Liver (tissue), 9 donors: ENCODE measurements around the gene ANKS1A. TPM values are rescaled to one million over a fixed set of nuclear protein-coding genes. Genes with fewer than 3 reads are reported as not detected.
A peak's percentile ranks its signal among the peaks of the same experiment; 100 is the strongest.

Experiments
- DNase-seq: peaks from one replicate; pipeline ENCODE4 v3.0.0-alpha.2; 2017; ENCODE audit warnings: low spot score
- H3K27ac ChIP-seq, 2 donors: one replicate each; pipeline ENCODE4 v1.7.0; 2013; ENCODE audit warnings: inconsistent platforms in 2 of 2, low read length in 2 of 2, control low read depth in 1 of 2, low read depth in 1 of 2, mild to moderate bottlenecking in 1 of 2
- H3K27me3 ChIP-seq, 4 donors: one replicate each; pipeline versions ENCODE4 v1.6.1 to v1.7.0; 2013; ENCODE audit warnings: low read length in 3 of 4, inconsistent platforms in 1 of 4, mild to moderate bottlenecking in 1 of 4, moderate library complexity in 1 of 4; ENCODE audit not compliant: control insufficient read depth in 4 of 4, insufficient read depth in 4 of 4
- H3K36me3 ChIP-seq, 4 donors: one replicate each; pipeline versions ENCODE4 v1.6.1 to v1.7.0; 2013; ENCODE audit warnings: low read length in 3 of 4, mild to moderate bottlenecking in 3 of 4, low read depth in 1 of 4, moderate library complexity in 1 of 4; ENCODE audit not compliant: control insufficient read depth in 4 of 4, insufficient read depth in 3 of 4
- H3K4me1 ChIP-seq, 4 donors: one replicate each; pipeline versions ENCODE4 v1.6.1 to v1.7.0; 2013; ENCODE audit warnings: low read length in 3 of 4, mild to moderate bottlenecking in 3 of 4, moderate library complexity in 1 of 4; ENCODE audit not compliant: control insufficient read depth in 4 of 4, insufficient read depth in 4 of 4
- H3K4me3 ChIP-seq, 3 donors: one replicate each; pipeline versions ENCODE4 v1.6.1 to v1.7.0; 2013; ENCODE audit warnings: low read length in 3 of 3, control low read depth in 1 of 3, low read depth in 1 of 3, mild to moderate bottlenecking in 1 of 3
- H3K9ac ChIP-seq, 2 donors: one replicate each; pipeline ENCODE4 v1.7.0; 2013; ENCODE audit warnings: low read length in 2 of 2, mild to moderate bottlenecking in 2 of 2, moderate library complexity in 2 of 2, control low read depth in 1 of 2, low read depth in 1 of 2
- H3K9me3 ChIP-seq, 4 donors: one replicate each; pipeline versions ENCODE4 v1.6.1 to v1.7.0; 2013; ENCODE audit warnings: low read length in 3 of 4; ENCODE audit not compliant: control insufficient read depth in 4 of 4
- ATF3 ChIP-seq: IDR thresholded peaks from 2 replicates; pipeline ENCODE4 v1.6.1; 2016; ENCODE audit warnings: antibody characterized with exemption
- EGR1 ChIP-seq, 2 donors: IDR thresholded peaks; 2 replicates each; pipeline ENCODE4 v1.6.1; 2016 to 2018; ENCODE audit warnings: antibody characterized with exemption in 2 of 2, low read depth in 2 of 2
- FOXA2 ChIP-seq: IDR thresholded peaks from 2 replicates; pipeline ENCODE4 v1.6.1; 2016; ENCODE audit warnings: antibody characterized with exemption
- GABPA ChIP-seq, 2 donors: IDR thresholded peaks in 1 of 2; conservative IDR thresholded peaks in 1 of 2; 2 replicates each; pipeline ENCODE4 v1.6.1; 2016; ENCODE audit warnings: antibody characterized with exemption in 2 of 2, mild to moderate bottlenecking in 1 of 2, moderate library complexity in 1 of 2
- JUND ChIP-seq, 2 donors: IDR thresholded peaks; 2 replicates each; pipeline ENCODE4 v1.6.1; 2016; ENCODE audit warnings: antibody characterized with exemption in 2 of 2
- NR2F2 ChIP-seq: IDR thresholded peaks from 2 replicates; pipeline ENCODE4 v1.6.1; 2016; ENCODE audit warnings: antibody characterized with exemption
- REST ChIP-seq: IDR thresholded peaks from 2 replicates; pipeline ENCODE4 v1.6.1; 2016; ENCODE audit warnings: antibody characterized with exemption, mild to moderate bottlenecking
- RXRA ChIP-seq, 2 donors: IDR thresholded peaks; 2 replicates each; pipeline ENCODE4 v1.6.1; 2017 to 2018; ENCODE audit warnings: antibody characterized with exemption in 2 of 2, mild to moderate bottlenecking in 1 of 2
- SP1 ChIP-seq: IDR thresholded peaks from 2 replicates; pipeline ENCODE4 v1.6.1; 2018; ENCODE audit warnings: antibody characterized with exemption, mild to moderate bottlenecking
- TAF1 ChIP-seq: conservative IDR thresholded peaks from 2 replicates; pipeline ENCODE4 v1.6.1; 2016; ENCODE audit warnings: antibody characterized with exemption, mild to moderate bottlenecking
- WGBS: extraction: QIAGEN DNeasy Blood & Tissue Kit; methylation state at CpG from one replicate; pipeline ENCODE4 v1.1.7; 2013; 5-methylcytosine and 5-hydroxymethylcytosine counted together
- polyA plus RNA-seq, 2 donors: library from polyadenylated mRNA; stranded (reverse) in 1 of 2; unstranded in 1 of 2; fragments of 200-250 nt in 1 of 2; fragments of >200 nt in 1 of 2; fragmentation: Nextera tagmentation in 1 of 2; extraction: Ambion mirVana in 1 of 2; gene quantifications; one replicate each; pipeline versions ENCODE4 v1.2.1 to v1.2.3, GENCODE V29; 2013 to 2015
- total RNA-seq, 2 donors: library from RNA; depleted of rRNA; stranded (reverse); fragments of >200 nt; gene quantifications; one replicate each; pipeline ENCODE4 v1.2.3, GENCODE V29; 2014
- TF ChIP-seq, protein P1 (sequence below): IDR thresholded peaks from 2 replicates; pipeline ENCODE4 v1.6.1; 2016; ENCODE audit warnings: antibody characterized with exemption
- TF ChIP-seq, protein P2 (sequence below): IDR thresholded peaks from 2 replicates; pipeline ENCODE4 v1.6.1; 2016; ENCODE audit warnings: antibody characterized with exemption
- donor health status: healthy.
- donor health status: healthy.
- donor health status: healthy.
- donor health status: healthy.
- donor health status: healthy.

The ANKS1A gene
- total and polyA plus RNA-seq, 4 donors, result 4.3 to 18.7 (median 6.7) TPM

DNA sequence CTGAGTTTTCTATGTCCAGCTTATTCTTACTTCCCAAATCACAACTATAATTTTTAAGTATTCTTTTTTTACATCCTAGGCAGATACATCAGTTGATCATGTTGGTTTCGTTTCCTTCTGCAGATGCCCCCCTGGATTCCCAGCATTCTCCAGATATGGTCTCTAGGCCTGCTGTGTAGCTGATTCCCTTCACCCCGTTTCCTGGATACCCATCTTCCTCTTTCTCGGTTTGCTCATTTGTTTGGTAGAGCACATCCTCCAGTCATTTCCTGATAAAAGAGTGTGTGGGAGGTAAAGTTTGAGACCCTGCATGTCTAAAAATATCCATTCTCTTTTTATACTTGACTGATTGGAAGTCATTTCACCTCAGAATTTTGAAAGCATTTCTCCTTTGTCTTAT, 66.4 kb downstream of the ANKS1A start:
- Histone ChIP-seq H3K4me1 (peaks cover 3 to 8% (median 6%) of the 10 kb centered on the region in 4 donors), H3K9ac (no peak overlapping the region), H3K4me3 (no peak overlapping the region), H3K9me3 (no peaks in the 10 kb centered on the region), H3K36me3 (no peaks in the 10 kb centered on the region), H3K27me3 (no peaks in the 10 kb centered on the region), H3K27ac (no peak overlapping the region)
- TF ChIP-seq, protein P1, sequence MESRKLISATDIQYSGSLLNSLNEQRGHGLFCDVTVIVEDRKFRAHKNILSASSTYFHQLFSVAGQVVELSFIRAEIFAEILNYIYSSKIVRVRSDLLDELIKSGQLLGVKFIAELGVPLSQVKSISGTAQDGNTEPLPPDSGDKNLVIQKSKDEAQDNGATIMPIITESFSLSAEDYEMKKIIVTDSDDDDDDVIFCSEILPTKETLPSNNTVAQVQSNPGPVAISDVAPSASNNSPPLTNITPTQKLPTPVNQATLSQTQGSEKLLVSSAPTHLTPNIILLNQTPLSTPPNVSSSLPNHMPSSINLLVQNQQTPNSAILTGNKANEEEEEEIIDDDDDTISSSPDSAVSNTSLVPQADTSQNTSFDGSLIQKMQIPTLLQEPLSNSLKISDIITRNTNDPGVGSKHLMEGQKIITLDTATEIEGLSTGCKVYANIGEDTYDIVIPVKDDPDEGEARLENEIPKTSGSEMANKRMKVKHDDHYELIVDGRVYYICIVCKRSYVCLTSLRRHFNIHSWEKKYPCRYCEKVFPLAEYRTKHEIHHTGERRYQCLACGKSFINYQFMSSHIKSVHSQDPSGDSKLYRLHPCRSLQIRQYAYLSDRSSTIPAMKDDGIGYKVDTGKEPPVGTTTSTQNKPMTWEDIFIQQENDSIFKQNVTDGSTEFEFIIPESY, result no peak
- TF ChIP-seq, protein P2, sequence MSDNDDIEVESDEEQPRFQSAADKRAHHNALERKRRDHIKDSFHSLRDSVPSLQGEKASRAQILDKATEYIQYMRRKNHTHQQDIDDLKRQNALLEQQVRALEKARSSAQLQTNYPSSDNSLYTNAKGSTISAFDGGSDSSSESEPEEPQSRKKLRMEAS, result peak; percentile 15
- 71% methylated on average over 3 of the region's 3 CpGs for WGBS
- no peak for DNase-seq

- Histone ChIP-seq H3K27me3 (no peaks in the 10 kb centered on the region), H3K4me1 (peaks cover 3 to 8% (median 5%) of the 10 kb centered on the region in 4 donors), H3K9me3 (no peaks in the 10 kb centered on the region), H3K9ac (no peak overlapping the region), H3K36me3 (no peaks in the 10 kb centered on the region), H3K4me3 (no peak overlapping the region), H3K27ac (peak overlapping the region in 1 of 2 donors; percentile 27)
- DNase-seq, result no peak
- 69% methylated on average over 2 of the region's 2 CpGs for WGBS
- no peak for TF ChIP-seq ATF3
- TF ChIP-seq JUND (IDR thresholded peaks at IDR 0.05), result no peak
- peak; percentile 83 to 88 for TF ChIP-seq RXRA (IDR thresholded peaks at IDR 0.05)
- TF ChIP-seq NR2F2, result peak; percentile 94
- peak; percentile 41 for TF ChIP-seq SP1
- TF ChIP-seq EGR1 (IDR thresholded peaks at IDR 0.05; ENCODE audit: low read depth in 2 of 2), result no peak
Observed at GRCh38 chr6:34957231-34957783, 68.3 kb downstream of the ANKS1A start.

DNA sequence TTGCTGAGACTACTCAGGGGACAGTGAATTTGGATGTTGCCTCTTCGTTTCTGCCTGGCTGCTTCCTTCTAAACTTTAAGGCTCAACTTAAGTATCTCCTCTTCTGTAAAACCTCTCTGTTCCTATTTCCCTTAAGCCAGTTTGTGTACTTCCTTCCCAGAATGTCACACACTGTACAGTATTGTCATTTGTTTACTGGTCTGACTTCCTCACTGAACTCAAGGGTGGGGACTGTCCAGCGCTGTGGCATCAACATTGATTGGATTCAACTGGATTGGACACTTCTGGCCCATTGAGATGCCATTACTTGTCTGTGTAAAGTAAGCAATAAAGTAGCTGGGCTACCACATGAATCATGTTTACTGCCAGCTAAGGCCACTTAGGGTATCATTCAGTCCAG, 69.7 kb downstream of the ANKS1A start:
- peaks cover 0 to 4% (median 2%) of the 10 kb centered on the region in 4 donors for H3K4me1 ChIP-seq

GRCh38 chr6:34959224-34959623, 70.2 kb downstream of the ANKS1A start:
- Histone ChIP-seq H3K9ac (no peak overlapping the region), H3K27ac (peak overlapping the region; percentile 22 to 30), H3K27me3 (no peaks in the 10 kb centered on the region), H3K4me3 (no peak overlapping the region), H3K36me3 (no peaks in the 10 kb centered on the region), H3K4me1 (peaks cover 0 to 4% (median 0%) of the 10 kb centered on the region in 4 donors), H3K9me3 (no peaks in the 10 kb centered on the region)
- DNase-seq, result no peak
- TF ChIP-seq GABPA (IDR thresholded peaks at IDR 0.05 in 1 of 2, conservative IDR thresholded peaks at IDR 0.05 in 1 of 2) (no peak), RXRA (IDR thresholded peaks at IDR 0.05) (no peak), NR2F2 (no peak), TAF1 (no peak), REST (no peak), ATF3 (no peak)
- TF ChIP-seq, protein P1, result no peak
- TF ChIP-seq, protein P2, result no peak

More for the DNA sequence above, 69.7 kb downstream of the ANKS1A start:
- Histone ChIP-seq H3K36me3 (no peaks in the 10 kb centered on the region), H3K9me3 (no peaks in the 10 kb centered on the region), H3K4me3 (no peak overlapping the region), H3K27ac (peak overlapping the region; percentile 22 to 30), H3K27me3 (no peaks in the 10 kb centered on the region), H3K9ac (no peak overlapping the region)
- TF ChIP-seq FOXA2 (no peak), NR2F2 (peak; percentile 29), SP1 (peak; percentile 25)
- TF ChIP-seq, protein P2, result peak; percentile 56
- WGBS, result 76% methylated on average over 2 of the region's 2 CpGs
- DNase-seq, result no peak
